Mucosa of gallbladder (tissue), 1 donor: ENCODE results near the gene OSM. TPM values are rescaled to one million over a fixed set of nuclear protein-coding genes. Genes with fewer than 3 reads are reported as not detected.

Experiments
- DNase-seq: peaks from one replicate; pipeline ENCODE4 v3.0.0-alpha.2; 2020; ENCODE audit warnings: low spot score
- total RNA-seq: library from RNA; stranded (reverse); gene quantifications from one replicate; pipeline ENCODE4 v1.2.1, GENCODE V29; 2021
- donor health status: DM: no; HTN: no; CAD: no.

Gene OSM
- total RNA-seq, 1 donor from 2014 or later = 4.7 TPM

- DNase-seq = no peak
These were observed 18.7 kb upstream of the OSM start for GRCh38 chr22:30285176-30285845.

- no peak for DNase-seq
These were observed 18.0 kb upstream of the OSM start for GRCh38 chr22:30284666-30285065.

GRCh38 chr22:30284172-30284571, 17.5 kb upstream of the OSM start:
- DNase-seq = no peak

GRCh38 chr22:30283342-30283741, 16.7 kb upstream of the OSM start:
- no peak for DNase-seq

- DNase-seq = no peak
These were observed 16.0 kb upstream of the OSM start for GRCh38 chr22:30282616-30283046.

- no peak for DNase-seq
These were observed 13.9 kb upstream of the OSM start for GRCh38 chr22:30280505-30280904.

GRCh38 chr22:30279932-30280331, 13.3 kb upstream of the OSM start:
- no peak for DNase-seq

GRCh38 chr22:30279046-30279788, 12.6 kb upstream of the OSM start:
- no peak for DNase-seq

- DNase-seq = no peak
These were observed 11.1 kb upstream of the OSM start for GRCh38 chr22:30277547-30278344.

- no peak for DNase-seq
These were observed 9.4 kb upstream of the OSM start for GRCh38 chr22:30276039-30276438.

GRCh38 chr22:30275625-30276024, 9.0 kb upstream of the OSM start:
- no peak for DNase-seq

- DNase-seq = no peak
These were observed 7.8 kb upstream of the OSM start for GRCh38 chr22:30274437-30274812.

GRCh38 chr22:30273711-30274436, 7.2 kb upstream of the OSM start:
- DNase-seq = no peak

GRCh38 chr22:30272781-30273601, 6.3 kb upstream of the OSM start:
- DNase-seq = no peak

- DNase-seq = peak; percentile 74
These were observed 4.2 kb upstream of the OSM start for GRCh38 chr22:30270832-30271231.

- no peak for DNase-seq
These were observed 1.7 kb upstream of the OSM start for GRCh38 chr22:30268331-30268730.

- DNase-seq = no peak
These were observed 991 bp upstream of the OSM start for GRCh38 chr22:30267382-30268302.

- peak; percentile 67 for DNase-seq
These were observed 717 bp downstream of the OSM start for GRCh38 chr22:30265823-30266444.

- no peak for DNase-seq
These were observed 1.4 kb downstream of the OSM start for GRCh38 chr22:30265131-30265720.
